Effector CD8-positive, alpha-beta T cell (primary cell): ENCODE measurements around the gene FAM181A.

Source experiments
- DNase-seq: peaks from one replicate; lab custom pipeline; 2025; lab: John Stamatoyannopoulos, UW

Gene FAM181A

DNA sequence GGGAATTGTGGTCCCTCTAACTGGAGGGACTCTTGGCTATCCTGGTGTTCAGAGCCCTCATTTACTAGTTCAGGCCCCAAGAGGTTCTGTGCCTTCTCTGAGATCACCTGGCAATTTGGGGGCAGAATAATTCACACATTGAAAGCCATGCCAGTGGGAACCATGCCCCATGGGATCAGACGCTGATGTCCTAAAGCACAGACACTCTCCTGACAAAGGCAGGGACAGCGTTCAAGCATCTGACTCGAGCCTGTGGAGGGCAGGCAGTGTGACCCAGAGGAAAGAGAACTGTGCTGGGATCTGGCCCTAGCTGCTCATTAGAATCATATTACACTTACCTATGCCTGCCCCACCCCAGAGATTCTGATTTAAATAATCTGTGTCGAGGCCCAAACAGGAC, 51.6 kb downstream of the FAM181A start:
- DNase-seq: no peak
